DND-41 (cell line): ENCODE results near the gene DLG2.

Experiments used
- CTCF ChIP-seq: IDR thresholded peaks from 2 replicates; pipeline ENCODE4 v1.5.1; 2012; ENCODE audit warnings: borderline replicate concordance, low read length, moderate library complexity, mild to moderate bottlenecking; ENCODE audit not compliant: poor library complexity, severe bottlenecking; ENCODE audit errors: extremely low read depth
- EZH2 ChIP-seq: IDR thresholded peaks from 3 replicates; pipeline ENCODE4 v1.6.1; 2012; ENCODE audit warnings: borderline replicate concordance, low read depth, mild to moderate bottlenecking, moderate library complexity, low read length, inconsistent platforms; ENCODE audit not compliant: severe bottlenecking

GRCh38 chr11:84480131-84480530 lies 1147.0 kb downstream of the DLG2 start:
- TF ChIP-seq CTCF (no peak), EZH2 (no peak)
